HG02884 (cell line): ENCODE measurements around the gene OR56A5.
"Not testable (repeated sequence)": the region's sequence is repeated elsewhere in the genome, so short reads cannot be mapped to it uniquely, and the experiment has no call there.

Experiments
- ATAC-seq: cut with Tn5 transposase; IDR thresholded peaks from one replicate; pipeline ENCODE4 v1.9.1; 2021; ENCODE audit warnings: mild to moderate bottlenecking, moderate library complexity; ENCODE audit not compliant: unreplicated experiment

OR56A5 gene, protein sequence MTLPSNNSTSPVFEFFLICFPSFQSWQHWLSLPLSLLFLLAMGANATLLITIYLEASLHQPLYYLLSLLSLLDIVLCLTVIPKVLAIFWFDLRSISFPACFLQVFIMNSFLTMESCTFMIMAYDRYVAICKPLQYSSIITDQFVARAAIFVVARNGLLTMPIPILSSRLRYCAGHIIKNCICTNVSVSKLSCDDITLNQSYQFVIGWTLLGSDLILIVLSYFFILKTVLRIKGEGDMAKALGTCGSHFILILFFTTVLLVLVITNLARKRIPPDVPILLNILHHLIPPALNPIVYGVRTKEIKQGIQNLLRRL

DNA sequence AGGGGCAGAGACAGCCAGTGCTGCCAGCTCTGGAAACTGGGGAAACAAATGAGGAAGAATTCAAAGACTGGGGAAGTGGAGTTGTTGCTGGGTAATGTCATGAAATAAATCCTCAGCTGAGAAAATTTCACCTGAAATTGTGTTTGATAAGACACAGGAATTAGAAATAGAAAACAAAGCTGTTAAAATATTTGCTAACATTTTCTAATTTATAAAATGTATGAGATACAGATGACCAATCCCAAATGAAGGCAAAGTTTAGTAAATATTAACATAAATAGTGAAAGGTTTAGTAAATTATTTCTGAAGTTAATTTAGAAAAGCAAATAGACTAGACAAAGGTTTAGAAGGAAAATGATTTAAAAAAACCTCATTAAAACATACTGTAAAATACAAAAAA, at the start of gene OR56A5:
TSS of gene OR56A5 (minus strand) at position 101 of the 400 bp plus-strand sequence. CDS start at position 101, 0 bp downstream.
- ATAC-seq = no peak

DNA sequence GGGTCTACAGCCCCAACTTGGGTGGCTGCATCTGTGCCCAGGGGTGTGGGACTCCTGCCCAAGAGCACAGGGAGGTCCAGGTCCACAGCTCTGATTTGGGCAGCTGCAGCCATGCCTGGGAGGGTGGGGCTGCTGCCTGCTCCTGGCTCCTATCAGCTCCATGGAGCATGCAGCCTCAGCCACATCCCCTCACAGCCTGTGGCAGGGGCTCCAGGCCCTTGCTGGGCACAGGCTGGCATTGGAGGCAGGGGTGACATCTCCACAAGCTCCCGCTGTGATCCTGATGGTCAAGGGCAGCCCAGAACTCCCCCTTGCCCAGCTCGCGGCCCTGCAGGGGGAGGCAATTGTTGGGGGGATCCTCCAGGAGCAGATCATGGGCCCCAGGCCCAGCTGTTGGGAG, 44.7 kb upstream of the OR56A5 start:
- ATAC-seq = no peak

DNA sequence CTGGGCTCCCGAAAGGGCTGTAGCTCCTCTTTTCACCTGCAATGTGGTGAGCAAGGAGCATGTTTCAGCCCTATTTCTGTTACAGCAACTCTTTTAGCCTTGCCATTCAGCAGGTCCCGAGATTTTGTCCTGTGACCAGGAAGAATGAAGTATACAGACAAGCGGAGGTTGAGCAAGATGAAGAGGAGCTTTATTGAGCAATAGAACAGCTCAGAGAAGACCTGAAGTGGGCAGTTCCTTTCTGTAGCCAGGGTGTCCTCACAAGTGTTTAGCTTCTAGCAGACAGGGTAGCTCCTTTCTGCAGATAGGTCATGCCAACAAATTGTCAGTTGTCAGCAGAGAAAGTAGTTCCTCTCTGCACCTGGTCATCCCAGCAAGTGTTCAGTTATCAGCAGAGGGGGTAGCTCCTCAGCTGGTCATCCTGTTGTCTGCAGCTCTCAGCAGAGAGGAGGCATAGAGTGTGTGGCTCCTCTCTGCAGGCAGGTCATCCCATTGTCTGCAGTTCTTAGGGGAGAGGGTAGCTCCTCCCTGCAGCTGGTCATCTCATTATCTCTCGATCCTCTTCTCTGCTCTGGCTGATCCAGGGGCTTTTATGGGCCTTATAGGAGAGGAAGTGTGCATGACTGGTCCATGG, 43.9 kb upstream of the OR56A5 start:
- no peak for ATAC-seq

DNA sequence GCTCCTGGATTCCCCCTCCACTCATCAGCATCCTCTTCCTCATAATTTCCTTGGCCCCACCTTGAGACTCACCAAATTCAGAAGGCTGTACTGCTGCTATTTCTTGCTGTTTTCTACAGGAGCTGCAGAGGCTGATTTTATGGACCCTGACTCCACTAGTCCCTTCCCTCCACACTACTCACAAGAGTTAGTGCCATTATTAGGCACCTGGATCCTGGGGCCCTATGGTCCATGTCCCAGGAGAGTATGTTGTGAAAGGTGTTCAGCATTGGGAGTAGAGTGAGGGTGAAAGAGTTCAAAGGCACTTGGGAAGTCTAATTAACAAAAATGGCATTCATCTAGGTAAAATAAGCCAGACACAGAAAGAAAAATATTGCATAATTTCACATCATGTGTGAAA, 38.6 kb upstream of the OR56A5 start, which contains the start of gene OR56A4:
TSS of gene OR56A4 (minus strand) at position 101 of the 400 bp plus-strand sequence. CDS start 3,954 bp downstream, outside the sequence.
- no peak for ATAC-seq

DNA sequence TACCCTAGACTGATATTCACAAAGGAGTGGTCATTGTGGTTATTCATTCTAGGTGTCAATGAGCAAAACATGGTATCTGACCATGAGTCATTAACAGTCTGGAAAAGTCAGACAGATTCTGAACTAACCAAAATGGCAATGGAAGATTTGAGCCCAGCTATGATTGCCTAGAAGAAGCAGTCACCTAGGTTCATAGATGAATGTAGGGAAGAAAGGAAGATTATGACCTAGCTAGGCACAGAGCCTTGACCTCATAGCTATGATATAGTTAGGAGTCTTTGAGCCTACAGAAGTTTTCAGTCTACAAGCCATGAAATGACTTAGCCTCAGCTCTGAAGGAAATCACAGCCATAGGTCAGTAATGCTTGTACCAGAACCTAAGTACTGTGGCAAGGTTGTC, 38.1 kb upstream of the OR56A5 start:
- ATAC-seq = no peak

DNA sequence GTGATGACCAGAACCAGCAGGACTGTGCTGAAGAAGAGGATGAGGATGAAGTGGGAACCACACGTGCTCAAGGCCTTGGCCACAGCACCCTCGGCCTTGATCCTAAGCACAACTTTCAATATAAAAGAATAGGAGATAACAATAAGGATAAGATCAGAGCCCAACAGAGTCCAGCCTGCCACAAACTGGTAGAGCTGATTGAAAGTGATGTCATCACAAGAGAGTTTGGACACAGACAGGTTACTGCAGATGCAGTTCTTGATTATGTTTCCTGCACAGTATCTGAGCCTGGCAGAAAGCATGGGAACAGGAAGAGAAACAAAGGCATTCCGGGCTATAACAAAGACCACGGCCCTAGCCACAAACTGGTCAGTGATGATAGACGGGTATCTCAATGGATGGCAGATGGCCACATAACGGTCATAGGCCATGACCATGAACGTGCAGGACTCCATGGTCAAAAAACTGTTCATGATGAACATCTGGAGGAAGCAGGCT, 34.0 kb upstream of the OR56A5 start:
- ATAC-seq = no peak

DNA sequence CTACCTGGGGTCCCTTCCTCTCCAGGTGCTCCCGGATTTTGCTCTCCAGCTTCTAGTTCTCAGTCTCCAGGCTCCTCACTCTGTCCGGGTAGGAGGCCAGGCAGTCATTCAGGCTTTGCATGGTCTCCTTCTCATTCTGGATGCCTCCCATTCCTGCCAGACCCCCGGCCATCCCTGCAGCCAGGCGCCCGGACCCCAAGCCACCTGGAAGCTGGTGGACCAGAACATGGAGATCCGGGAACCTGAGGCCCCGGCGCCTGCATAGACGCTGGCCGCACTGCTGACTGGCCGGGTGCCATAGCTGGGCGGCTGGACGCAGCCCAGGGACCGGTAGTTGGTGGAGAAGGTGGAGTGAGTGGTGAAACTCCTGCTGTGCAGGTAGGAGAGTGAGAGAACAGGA, 26.5 kb upstream of the OR56A5 start:
- no peak for ATAC-seq

DNA sequence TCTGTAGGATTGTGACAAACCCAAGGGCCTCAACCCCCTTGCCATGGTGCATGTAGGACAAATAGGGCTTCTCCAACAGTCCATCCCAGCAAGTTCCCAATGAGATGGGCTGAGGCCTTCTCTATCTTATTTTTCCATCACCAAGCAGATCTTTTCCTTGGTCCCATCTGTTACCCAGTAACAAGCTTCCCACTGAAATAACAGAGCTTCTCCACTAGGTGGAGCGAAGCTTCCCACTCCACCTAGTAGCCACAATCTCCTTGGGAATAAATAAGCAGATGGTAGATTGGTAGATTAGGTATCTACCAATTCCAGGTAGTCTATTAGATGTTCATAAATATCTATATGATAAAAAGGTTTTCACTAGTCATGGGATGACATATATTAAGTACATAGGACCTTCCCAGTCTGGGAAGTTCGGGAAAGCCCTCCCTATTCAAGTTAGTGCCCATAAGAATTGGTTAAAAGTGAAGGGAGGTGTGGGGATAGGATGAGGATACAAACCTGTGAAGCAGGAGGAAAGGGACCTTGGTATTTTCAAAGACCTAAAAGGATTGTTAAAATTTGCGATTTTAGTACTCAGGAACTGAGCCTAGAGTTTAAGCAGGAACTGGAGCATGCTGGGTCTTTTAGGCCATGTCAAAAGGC, 24.4 kb upstream of the OR56A5 start:
- ATAC-seq = no peak

DNA sequence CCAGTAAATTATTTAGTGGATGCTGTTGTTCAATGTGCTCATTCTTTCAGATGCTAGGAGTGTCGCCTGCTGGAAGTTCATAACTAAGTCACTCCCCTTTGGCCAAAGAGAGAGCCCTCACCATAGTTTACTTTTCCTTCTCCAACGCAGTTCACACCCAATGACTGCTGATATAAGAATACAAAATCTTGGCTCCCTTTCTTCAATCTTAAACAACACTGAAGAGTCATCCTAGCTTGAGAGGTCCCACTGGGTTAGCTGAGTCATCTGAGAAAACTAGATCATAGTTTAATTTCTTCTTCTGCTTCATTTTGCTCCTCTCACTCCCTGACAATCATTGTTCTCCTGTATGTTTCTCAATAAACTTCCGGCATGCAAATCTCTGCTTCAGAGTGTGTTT, 23.9 kb upstream of the OR56A5 start:
- ATAC-seq = no peak

DNA sequence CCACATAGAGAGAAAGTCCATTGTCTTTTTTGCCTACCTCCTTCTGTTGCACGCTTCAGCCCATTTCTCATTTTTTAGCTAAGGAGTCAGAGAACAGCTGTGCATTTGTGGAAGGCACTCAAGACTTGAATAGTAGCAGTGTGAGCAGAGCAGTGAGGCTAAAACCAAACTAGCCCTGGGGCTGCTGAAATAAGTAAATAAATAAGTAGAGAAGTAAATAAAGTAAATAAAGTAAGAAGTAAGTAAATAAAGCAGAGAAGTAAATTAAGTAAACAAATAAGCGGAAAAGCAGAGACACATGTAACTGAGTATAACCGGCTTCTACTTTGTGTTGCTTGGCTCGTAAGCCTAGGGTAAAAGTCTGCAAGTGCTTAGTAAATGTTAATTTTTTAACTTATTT, 20.9 kb upstream of the OR56A5 start:
- ATAC-seq = no peak

DNA sequence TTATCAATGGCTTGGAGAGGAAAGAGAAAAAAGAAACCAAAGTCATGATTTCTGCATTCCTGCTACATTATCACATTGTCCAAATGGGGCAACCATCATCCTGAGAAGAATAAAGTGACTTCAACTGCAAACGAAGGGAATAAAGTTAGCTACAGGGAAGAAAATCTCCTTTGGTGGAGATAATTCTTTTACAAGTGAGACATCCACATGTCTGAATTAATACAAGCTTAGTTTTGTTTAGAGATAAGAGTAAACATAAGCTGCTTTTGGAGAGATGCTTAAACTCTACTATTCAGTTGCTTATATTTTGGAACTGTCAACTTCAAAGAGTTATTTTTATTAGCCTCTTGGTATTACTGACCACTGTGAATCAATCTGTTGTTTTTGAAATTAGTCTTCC, 18.6 kb upstream of the OR56A5 start, which contains the start of gene OR52L1:
TSS of gene OR52L1 (minus strand) at position 101 of the 400 bp plus-strand sequence. CDS start at position 46, 55 bp downstream.
- ATAC-seq = no peak

DNA sequence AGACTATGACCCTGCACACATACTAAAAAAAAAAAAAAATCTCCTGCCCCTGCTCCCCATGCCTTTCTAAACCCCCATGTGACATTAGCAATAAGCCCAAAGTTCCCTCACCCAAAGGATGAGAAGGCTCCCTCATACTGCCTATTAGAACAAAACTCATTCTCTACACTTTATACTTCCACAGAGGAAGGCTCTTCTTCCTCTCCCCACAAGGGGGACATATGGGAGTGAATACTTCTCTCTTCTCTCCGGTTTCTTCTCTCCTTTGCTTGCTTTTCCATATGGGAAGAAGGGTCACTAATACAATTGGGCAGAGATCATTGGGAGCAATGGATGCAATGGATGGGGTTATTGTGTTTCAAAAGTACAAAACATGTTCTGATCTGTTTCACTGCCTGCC, 15.1 kb upstream of the OR56A5 start:
- ATAC-seq = no peak

DNA sequence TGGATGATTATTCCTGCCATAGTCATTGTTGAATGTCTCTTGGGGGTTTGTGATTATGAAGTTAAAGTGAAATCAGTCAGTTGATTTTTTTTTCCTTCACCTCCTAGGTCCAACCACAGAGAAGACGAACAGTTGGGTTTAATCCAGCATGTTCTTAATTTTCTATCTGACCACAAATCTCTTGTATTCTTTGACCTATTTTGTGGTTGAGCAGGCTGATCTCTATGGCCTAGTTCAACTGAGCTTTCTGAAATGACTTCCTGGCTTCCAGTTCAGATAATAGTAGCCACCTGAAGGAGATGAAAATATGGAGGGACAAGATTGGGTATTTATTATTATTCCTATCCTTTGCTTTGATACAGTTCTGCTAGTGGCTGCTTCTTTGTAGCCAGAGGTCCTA, 5.2 kb upstream of the OR56A5 start:
- no peak for ATAC-seq

DNA sequence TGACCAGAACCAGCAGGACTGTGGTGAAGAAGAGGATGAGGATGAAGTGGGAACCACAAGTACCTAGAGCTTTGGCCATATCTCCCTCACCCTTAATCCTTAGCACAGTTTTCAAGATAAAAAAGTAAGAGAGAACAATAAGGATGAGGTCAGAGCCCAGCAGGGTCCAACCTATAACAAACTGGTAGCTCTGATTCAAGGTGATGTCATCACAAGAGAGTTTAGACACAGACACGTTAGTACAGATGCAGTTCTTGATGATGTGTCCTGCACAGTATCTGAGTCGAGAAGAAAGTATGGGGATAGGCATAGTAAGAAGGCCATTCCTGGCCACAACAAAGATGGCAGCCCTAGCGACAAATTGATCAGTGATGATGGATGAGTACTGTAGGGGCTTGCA, 586 bp downstream of the OR56A5 start:
- ATAC-seq = no peak

DNA sequence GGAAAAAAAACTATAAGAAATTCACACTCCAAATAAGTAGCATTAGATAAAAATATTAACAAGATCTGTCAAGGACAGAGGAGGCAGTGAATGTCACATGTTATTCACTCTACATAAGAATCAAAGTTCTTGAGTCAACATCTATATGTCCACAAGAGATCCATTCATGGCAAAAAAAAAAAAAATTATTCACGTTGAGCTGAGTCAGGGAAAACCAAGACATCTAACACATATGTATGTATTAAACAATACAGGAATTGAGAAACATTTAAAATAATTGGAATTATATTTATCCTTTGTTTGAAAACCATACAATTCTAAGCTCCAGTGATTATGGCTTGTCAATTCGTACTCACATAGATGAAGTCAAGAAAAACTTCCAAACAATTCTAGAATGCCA, 1.3 kb downstream of the OR56A5 start:
- ATAC-seq = no peak

DNA sequence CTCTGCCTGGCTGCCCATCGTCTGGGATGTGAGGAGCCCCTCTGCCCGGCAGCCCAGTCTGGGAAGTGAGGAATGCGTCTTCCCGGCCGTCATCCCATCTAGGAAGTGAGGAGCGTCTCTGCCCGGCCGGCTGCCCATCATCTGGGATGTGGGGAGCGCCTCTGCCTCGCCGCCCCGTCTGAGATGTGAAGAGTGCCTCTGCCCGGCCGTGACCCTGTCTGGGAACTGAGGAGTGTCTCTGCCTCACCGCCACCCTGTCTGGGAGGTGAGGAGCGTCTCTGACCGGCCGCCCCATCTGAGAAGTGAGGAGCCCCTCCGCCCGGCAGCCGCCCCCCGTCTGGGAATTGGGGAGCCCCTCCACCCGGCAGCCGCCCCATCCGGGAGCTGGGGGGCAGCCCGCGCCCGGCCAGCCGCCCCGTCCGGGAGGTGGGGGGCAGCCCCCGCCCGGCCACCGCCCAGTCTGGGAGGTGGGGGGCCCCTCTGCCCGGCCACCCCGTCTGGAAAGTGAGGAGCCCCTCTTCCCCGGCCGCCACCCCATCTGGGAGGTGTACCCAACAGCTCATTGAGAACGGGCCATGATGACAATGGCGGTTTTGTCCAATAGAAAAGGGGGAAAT, 7.5 kb downstream of the OR56A5 start:
- not testable (repeated sequence) for ATAC-seq

DNA sequence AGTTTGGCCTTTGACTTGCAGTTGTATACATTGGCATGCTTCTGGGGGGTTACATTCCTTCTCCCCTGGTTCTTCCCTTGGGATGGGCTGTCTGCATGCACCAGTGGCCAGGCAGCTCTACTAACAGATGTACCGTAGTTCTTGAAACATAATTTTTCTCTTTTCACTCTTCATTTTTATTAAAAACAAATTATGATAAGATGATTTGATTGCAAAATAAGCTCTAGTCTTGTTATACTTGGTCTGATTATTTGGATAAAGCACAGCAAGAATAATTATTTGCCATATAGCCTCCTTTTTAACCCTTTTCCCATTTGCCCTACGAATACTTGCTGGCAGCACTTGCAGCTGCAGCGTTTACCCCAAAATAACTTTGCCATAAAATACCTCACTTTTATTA, 12.7 kb downstream of the OR56A5 start:
- no peak for ATAC-seq

DNA sequence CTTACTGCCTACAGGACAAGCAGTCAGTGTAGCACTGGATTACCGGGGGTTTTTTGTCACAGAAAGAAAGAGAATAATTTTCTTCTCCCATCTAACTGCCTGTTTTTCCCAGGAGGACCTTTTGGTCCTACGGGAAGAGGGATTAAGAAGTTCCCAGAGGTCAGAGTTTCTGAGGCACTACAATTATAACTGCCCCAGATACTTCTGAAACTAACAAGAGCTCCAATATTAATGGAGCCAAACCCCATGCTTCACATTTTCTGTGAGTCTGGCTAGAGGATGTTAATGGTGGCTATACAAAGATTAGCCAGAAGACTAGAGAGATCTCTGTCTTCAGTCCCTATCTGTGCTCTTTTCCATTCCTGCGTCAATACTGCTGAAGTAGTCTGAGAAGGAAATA, 26.3 kb downstream of the OR56A5 start, which contains the start of gene OR56A3:
TSS of gene OR56A3 (plus strand) at position 301 of the 400 bp plus-strand sequence. CDS start 5,096 bp downstream, outside the sequence.
- no peak for ATAC-seq

DNA sequence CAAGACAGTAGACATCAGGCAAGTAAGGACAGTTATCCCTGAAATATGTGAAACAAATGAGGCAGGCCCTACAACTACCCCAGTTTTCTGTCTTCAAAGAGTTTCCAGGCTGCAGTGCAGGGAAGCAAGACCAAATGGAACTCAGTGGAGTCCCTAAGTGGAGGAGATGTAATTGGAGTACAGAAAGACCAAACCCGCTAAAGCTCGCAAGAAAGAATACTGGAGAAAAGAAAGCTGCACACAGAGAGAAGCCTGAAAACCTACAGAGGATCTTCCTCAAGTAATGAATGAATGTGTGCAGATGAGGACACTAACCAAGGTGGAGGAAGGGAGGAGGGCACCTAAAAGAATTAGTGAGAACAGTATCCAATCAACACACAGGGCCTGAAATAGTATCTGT, 27.5 kb downstream of the OR56A5 start:
- no peak for ATAC-seq

DNA sequence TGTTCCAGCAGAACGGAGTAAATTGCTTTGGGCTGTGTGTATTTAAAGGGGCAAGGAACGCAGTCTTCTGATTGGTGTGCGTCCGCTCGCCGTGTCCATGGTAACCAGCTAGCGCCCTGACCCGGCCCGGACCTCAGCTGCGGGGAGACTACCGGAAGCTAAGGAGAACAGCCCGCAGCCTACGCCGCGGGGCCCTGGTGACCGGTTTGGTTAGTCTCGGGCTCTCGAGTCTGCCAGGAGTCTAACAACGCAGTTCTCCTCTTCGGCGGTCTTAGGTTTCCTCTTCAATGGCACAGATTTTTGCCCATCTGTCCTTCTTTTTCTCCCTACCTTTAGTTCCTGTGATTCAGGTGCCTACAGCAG, 29.7 kb downstream of the OR56A5 start:
- no peak for ATAC-seq

DNA sequence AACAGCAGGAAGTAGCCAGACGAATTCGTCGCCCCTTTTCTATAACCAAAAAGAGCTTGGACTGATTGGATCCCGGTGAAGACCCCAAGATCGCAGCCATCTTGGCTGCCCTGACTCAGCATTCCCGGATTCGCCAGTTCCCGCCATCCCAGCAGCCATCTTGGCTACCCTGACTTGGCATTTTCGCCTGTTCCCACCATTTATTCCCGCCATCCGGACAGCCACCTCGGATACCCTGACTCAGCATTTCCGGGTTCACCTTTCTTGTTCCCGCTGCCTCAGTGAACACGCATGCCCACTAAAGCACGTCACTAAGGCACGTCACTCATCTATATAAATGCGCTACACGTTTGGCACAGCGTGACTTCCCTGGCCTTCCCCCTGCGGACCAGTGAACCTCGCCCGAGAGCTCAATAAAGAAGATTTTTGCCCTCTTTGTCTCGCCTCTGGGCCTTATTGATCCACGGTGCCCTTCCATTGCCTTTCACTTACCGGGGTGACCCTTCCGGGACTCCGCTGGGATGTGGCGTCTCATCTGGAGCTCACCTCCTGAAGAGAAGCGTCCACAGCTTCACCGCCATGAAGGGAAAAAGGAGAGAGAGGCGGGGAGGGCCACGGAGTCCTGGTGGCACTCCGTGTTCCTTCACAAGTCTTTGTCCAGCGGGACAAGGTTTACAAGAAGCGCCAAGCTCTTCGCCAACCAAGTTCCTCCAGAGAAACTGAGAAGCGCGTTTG, 30.3 kb downstream of the OR56A5 start:
- ATAC-seq = no peak
